IPS-20b (cell line): Measurements from ENCODE around the gene UPF3A.
"Not testable (repeated sequence)": the region's sequence is repeated elsewhere in the genome, so short reads cannot be mapped to it uniquely, and the experiment has no call there.

ENCODE experiments used
- H3K27ac ChIP-seq: one replicate; pipeline ENCODE4 v1.5.1; 2013; ENCODE audit warnings: low read length
- H3K27me3 ChIP-seq: 2 replicates; pipeline ENCODE4 v1.6.1; 2013; ENCODE audit warnings: mild to moderate bottlenecking, low read length, inconsistent platforms; ENCODE audit not compliant: insufficient read depth
- H3K36me3 ChIP-seq: 2 replicates; pipeline ENCODE4 v1.6.1; 2013; ENCODE audit warnings: low read depth, mild to moderate bottlenecking, inconsistent platforms, low read length, moderate library complexity; ENCODE audit not compliant: insufficient read depth
- H3K4me1 ChIP-seq: 2 replicates; pipeline ENCODE4 v1.6.1; 2013; ENCODE audit warnings: mild to moderate bottlenecking, control low read depth, inconsistent platforms, low read length, moderate library complexity; ENCODE audit not compliant: insufficient read depth
- H3K4me3 ChIP-seq: 2 replicates; pipeline ENCODE4 v1.5.1; 2013; ENCODE audit warnings: mild to moderate bottlenecking, low read length, inconsistent platforms
- H3K9ac ChIP-seq: 2 replicates; pipeline ENCODE4 v1.6.1; 2013; ENCODE audit warnings: low read depth, mild to moderate bottlenecking, inconsistent platforms, low read length, moderate library complexity
- H3K9me3 ChIP-seq: 2 replicates; pipeline ENCODE4 v1.6.1; 2013; ENCODE audit warnings: mild to moderate bottlenecking, low read depth, low read length, inconsistent platforms; ENCODE audit not compliant: insufficient read depth

The UPF3A gene

DNA sequence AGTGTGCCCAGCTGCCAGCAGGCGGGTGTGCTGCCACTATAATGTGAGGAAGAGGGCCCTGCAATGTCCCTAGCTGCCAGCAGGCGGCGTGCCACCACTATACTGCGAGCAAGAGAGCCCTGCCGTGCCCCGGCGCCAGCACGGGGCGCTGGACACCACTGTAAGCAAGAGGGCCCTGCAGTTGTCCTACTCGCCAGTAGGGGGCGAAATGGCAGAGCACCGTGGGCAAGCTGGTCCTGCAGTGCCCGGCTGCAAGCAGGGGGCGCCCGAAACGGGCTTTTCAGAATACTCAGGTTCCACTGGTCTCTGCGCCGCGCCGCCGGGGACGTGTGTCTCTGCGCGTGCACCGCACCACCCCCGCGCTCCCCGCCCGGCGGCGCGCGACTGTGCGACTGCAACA is 71.4 kb downstream of the UPF3A start:
- H3K9me3 ChIP-seq, H3K27ac ChIP-seq, H3K4me3 ChIP-seq, H3K27me3 ChIP-seq, H3K4me1 ChIP-seq, H3K9ac ChIP-seq, H3K36me3 ChIP-seq: not testable (repeated sequence)

DNA sequence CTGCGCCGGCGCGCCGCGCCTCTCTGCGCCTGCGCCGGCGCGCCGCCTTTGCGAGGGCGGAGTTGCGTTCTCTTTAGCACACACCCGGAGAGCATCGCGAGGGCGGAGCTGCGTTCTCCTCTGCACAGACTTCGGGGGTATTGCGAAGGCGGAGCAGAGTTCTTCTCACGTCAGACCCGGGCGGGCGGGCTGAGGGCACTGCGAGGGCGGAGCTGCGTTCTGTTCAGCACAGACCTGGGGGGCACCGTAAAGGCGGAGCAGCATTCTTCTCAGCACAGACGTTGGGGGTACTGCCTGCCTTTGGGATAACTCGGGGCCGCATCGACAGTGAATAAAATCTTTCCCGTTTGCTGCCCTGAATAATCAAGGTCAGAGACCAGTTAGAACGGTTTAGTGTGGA is 72.0 kb downstream of the UPF3A start:
- not testable (repeated sequence) for H3K4me1 ChIP-seq, H3K36me3 ChIP-seq, H3K27ac ChIP-seq, H3K27me3 ChIP-seq, H3K9ac ChIP-seq, H3K9me3 ChIP-seq, H3K4me3 ChIP-seq
